ENCODE data around the gene CCR7.

The CCR7 gene, protein sequence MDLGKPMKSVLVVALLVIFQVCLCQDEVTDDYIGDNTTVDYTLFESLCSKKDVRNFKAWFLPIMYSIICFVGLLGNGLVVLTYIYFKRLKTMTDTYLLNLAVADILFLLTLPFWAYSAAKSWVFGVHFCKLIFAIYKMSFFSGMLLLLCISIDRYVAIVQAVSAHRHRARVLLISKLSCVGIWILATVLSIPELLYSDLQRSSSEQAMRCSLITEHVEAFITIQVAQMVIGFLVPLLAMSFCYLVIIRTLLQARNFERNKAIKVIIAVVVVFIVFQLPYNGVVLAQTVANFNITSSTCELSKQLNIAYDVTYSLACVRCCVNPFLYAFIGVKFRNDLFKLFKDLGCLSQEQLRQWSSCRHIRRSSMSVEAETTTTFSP

GRCh38 chr17:40564883-40565768, at the start of gene CCR7:
Gene CCR7, minus strand, starts transcription at chr17:40565472. Its CDS starts 63 bp downstream, at chr17:40565409.
- H3K27ac ChIP-seq = no peak within 1 kb of the TSS
- peaks cover 89% of the 10 kb centered on the region for H3K27me3 ChIP-seq
- H3K9me3 ChIP-seq = no peaks in the 10 kb centered on the region
- no peak for TF ChIP-seq CTCF (IDR thresholded peaks at IDR 0.05)
- no peaks in the 10 kb centered on the region for H3K36me3 ChIP-seq
- no peaks in the 10 kb centered on the region for H3K4me1 ChIP-seq (ENCODE audit: control insufficient read depth in 1 of 2, insufficient read depth in 1 of 2, low read depth in 1 of 2, low read length in 1 of 2)
- no peak within 1 kb of the TSS for H3K4me3 ChIP-seq (ENCODE audit: low read depth in 1 of 2, low read length in 1 of 2)

- peaks cover 64% of the 10 kb centered on the region for H3K27me3 ChIP-seq
These were observed 49.3 kb upstream of the CCR7 start for GRCh38 chr17:40614431-40615067.

GRCh38 chr17:40613467-40614154, 48.3 kb upstream of the CCR7 start:
- H3K4me1 ChIP-seq (ENCODE audit: control insufficient read depth in 1 of 2, insufficient read depth in 1 of 2, low read depth in 1 of 2, low read length in 1 of 2) = no peaks in the 10 kb centered on the region
- H3K27me3 ChIP-seq = peaks cover 55% of the 10 kb centered on the region
- no peaks in the 10 kb centered on the region for H3K9me3 ChIP-seq
- no peak for TF ChIP-seq CTCF (IDR thresholded peaks at IDR 0.05)
- H3K36me3 ChIP-seq = no peaks in the 10 kb centered on the region
- H3K4me3 ChIP-seq (ENCODE audit: low read depth in 1 of 2, low read length in 1 of 2) = no peak overlapping the region
- no peak overlapping the region for H3K27ac ChIP-seq

More at GRCh38 chr17:40614431-40615067, 49.3 kb upstream of the CCR7 start:
- H3K4me3 ChIP-seq (ENCODE audit: low read depth in 1 of 2, low read length in 1 of 2) = no peak overlapping the region
- no peaks in the 10 kb centered on the region for H3K4me1 ChIP-seq (ENCODE audit: control insufficient read depth in 1 of 2, insufficient read depth in 1 of 2, low read depth in 1 of 2, low read length in 1 of 2)
- no peak overlapping the region for H3K27ac ChIP-seq
- H3K36me3 ChIP-seq = no peaks in the 10 kb centered on the region
- no peak for TF ChIP-seq CTCF (IDR thresholded peaks at IDR 0.05)
- no peaks in the 10 kb centered on the region for H3K9me3 ChIP-seq

DNA sequence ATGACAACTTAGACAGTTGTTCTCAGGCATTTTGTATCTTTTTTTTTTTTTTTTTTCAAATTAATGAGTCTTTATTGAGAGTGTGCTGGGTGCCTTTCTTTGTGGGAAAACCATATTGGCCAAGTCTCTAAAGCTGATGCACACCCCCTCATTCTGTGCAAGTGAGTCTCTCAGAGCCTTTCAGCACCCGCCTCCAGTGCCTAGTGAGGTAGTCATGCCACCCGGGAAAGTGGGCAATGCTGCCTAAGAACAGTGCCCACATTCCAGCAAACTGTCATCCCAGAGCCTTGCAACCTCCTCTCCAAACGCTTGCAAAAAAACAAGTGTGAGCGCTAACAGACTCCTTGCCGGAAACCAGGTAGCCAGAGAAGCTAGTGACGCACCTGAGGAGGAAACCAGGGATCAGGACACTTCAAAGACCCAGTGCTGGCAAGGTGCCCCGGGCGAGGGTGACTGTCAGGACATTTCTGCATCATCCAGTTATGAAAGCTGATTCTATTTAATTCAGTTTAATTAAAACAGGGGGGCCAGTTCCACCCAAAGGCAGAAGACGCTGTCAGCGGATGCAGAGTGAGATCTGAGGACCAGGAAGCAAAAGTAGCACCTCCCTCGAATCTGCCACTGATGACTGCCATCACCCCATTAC, 47.5 kb upstream of the CCR7 start:
- peaks cover 50% of the 10 kb centered on the region for H3K27me3 ChIP-seq
- H3K4me3 ChIP-seq (ENCODE audit: low read depth in 1 of 2, low read length in 1 of 2) = no peak overlapping the region
- no peak for TF ChIP-seq CTCF (IDR thresholded peaks at IDR 0.05)
- no peak overlapping the region for H3K27ac ChIP-seq
- no peaks in the 10 kb centered on the region for H3K4me1 ChIP-seq (ENCODE audit: control insufficient read depth in 1 of 2, insufficient read depth in 1 of 2, low read depth in 1 of 2, low read length in 1 of 2)
- no peaks in the 10 kb centered on the region for H3K9me3 ChIP-seq
- H3K36me3 ChIP-seq = no peaks in the 10 kb centered on the region

All from neutrophil (primary cell).